ENCODE measurements around the gene KCNQ2. TPM values are rescaled to one million over a fixed set of nuclear protein-coding genes. Genes with fewer than 3 reads are reported as not detected.

KCNQ2 gene
- total and polyA plus RNA-seq, 10 of the 15 experiments (the other 5 are each of a cell fraction or from before 2014, with no cell fraction given) = 0.06 to 0.49 (median 0.26) TPM; not detected in 7

DNA sequence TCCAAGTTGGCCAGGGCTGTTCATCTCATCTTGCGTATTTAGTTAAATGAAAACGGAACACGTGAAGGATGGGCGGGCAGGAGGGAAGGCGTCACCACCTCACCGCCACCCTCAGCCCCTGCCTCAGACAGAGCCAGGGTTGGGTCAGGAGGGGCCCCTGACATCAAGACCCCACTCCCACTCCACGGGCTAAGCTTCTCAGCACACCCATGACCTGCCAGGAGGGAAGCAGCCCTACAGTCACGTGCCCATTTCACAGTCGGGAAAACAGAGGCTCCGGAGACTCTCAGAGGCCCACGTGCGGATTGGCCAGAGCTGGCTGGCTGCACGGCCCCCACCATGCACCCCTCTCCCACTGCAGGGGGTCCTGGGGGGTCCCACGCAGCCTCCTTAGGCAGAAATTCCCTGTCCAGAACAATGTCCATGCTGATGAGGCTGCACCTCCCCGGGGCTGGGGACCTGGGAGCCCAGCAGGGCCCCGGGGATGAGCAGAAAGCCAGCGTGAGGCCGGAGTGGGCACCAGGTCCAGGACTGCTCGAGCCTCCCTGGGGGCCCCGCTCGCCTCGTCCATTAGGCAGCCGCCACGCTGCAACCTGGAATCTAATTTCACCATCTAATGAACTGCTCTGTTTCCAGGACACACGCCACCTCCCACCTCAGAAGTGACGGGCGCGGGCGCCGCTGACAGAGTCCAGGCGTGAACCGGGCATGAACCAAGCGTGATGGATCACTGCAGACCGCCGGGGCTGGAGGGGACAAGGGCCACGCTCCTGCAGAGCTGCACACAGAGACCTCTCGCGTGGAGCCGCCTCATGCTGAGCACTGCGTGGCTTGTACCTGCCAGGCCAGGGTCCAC is 15.8 kb downstream of the KCNQ2 start:
- H3K27me3 ChIP-seq (replicated peaks in 1 of 2; ENCODE audit: control insufficient read depth in 2 of 2, insufficient read depth in 2 of 2, low read length in 1 of 2) = peaks cover 0 to 1% of the 10 kb centered on the region in 2 experiments; a peak in 2 of 4 replicates
- ChIA-PET CTCF (no interaction called here), POLR2A (no interaction called here), SMC1A (ENCODE audit: uncharacterized antibody, unreplicated experiment) (no interaction called here), RAD21 (ENCODE audit: unreplicated experiment) (no interaction called here)
- no peaks in the 10 kb centered on the region for H3K4me1 ChIP-seq (ENCODE audit: control insufficient read depth, insufficient read depth, low read length)
- in situ Hi-C loops (cut with MboI) (no loop called here), intact Hi-C loops (cut with micrococcal nuclease; ENCODE audit: unreplicated experiment) (no loop called here)
- no peak overlapping the region for H3K27ac ChIP-seq (ENCODE audit: control insufficient read depth, insufficient read depth)
- H3K4me3 ChIP-seq = no peak overlapping the region
- no peaks in the 10 kb centered on the region for H3K79me2 ChIP-seq (ENCODE audit: control insufficient read depth, insufficient read depth, low read length)
- no peak overlapping the region for H3K4me2 ChIP-seq (ENCODE audit: control insufficient read depth, insufficient read depth)
- no peak for ATAC-seq
- H3K9ac ChIP-seq (ENCODE audit: control insufficient read depth, insufficient read depth, low read length) = no peak overlapping the region
- BruUV-seq (replicated peaks) = no TSS peak
- FAIRE-seq = no peak
- no peak for TF ChIP-seq EP300 (IDR thresholded peaks at IDR 0.05; ENCODE audit: borderline replicate concordance in 1 of 2, control insufficient read depth in 1 of 2, low read depth in 2 of 2, low read length in 2 of 2)
- TF ChIP-seq BHLHE40 (IDR thresholded peaks at IDR 0.05; ENCODE audit: borderline replicate concordance in 1 of 2, low read depth in 2 of 2, low read length in 1 of 2) = 0 out of 4 replicates have a peak, but pooled peaks of 1 of the 2 experiments have one; percentile 6
- H4K20me1 ChIP-seq (ENCODE audit: control insufficient read depth, insufficient read depth) = no peaks in the 10 kb centered on the region
- no peak overlapping the region for H2AFZ ChIP-seq (ENCODE audit: control insufficient read depth, low read depth, low read length)
- no peak for DNase-seq (ENCODE audit: low read depth, low spot score)
- no peaks in the 10 kb centered on the region for H3K36me3 ChIP-seq (ENCODE audit: control insufficient read depth in 2 of 2, insufficient read depth in 2 of 2, low read length in 1 of 2)
- WGBS (ENCODE audit: insufficient coverage, insufficient replicate concordance, low lambda C conversion rate, missing lambda C conversion rate) = 40% methylated on average over 40 of the region's 40 CpGs
- no peaks in the 10 kb centered on the region for H3K9me3 ChIP-seq (replicated peaks; ENCODE audit: control insufficient read depth, insufficient read depth, low read length)

DNA sequence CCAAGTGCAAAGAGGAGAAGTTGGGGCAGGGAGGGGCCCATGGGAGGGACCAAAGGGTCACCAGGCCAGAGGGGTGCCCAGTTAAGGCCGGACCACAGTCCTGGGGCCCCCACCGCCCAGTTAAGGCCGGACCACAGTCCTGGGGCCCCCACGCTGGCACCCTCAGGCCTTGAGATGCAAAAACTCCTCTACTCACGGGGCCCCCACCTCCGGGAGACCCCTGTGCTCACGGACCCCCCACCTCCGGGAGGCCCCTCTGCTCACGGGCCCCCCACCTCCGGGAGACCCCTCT is 16.9 kb downstream of the KCNQ2 start:
- RAD21 ChIA-PET (ENCODE audit: unreplicated experiment) = no interaction called here
- in situ Hi-C loops (cut with MboI) (no loop called here), intact Hi-C loops (cut with micrococcal nuclease; ENCODE audit: unreplicated experiment) (no loop called here)
- no peaks in the 10 kb centered on the region for H3K36me3 ChIP-seq (ENCODE audit: control insufficient read depth in 2 of 2, insufficient read depth in 2 of 2, low read length in 1 of 2)
- FAIRE-seq = no peak
- H4K20me1 ChIP-seq (ENCODE audit: control insufficient read depth, insufficient read depth) = no peaks in the 10 kb centered on the region
- no peak for DNase-seq (ENCODE audit: low read depth, low spot score)
- H3K9me3 ChIP-seq (replicated peaks; ENCODE audit: control insufficient read depth, insufficient read depth, low read length) = no peaks in the 10 kb centered on the region
- 41% methylated on average over 10 of the region's 10 CpGs for WGBS (ENCODE audit: insufficient coverage, insufficient replicate concordance, low lambda C conversion rate, missing lambda C conversion rate)
- H2AFZ ChIP-seq (ENCODE audit: control insufficient read depth, low read depth, low read length) = no peak overlapping the region
- H3K27me3 ChIP-seq (replicated peaks in 1 of 2; ENCODE audit: control insufficient read depth in 2 of 2, insufficient read depth in 2 of 2, low read length in 1 of 2) = peaks cover 0 to 1% of the 10 kb centered on the region in 2 experiments; a peak in 2 of 4 replicates
- SMC1A ChIA-PET (ENCODE audit: uncharacterized antibody, unreplicated experiment) = no interaction called here
- ATAC-seq = no peak
- TF ChIP-seq TAF1 (IDR thresholded peaks at IDR 0.05; ENCODE audit: borderline replicate concordance, low read depth, low read length) = no peak
- TF ChIP-seq, protein P1, sequence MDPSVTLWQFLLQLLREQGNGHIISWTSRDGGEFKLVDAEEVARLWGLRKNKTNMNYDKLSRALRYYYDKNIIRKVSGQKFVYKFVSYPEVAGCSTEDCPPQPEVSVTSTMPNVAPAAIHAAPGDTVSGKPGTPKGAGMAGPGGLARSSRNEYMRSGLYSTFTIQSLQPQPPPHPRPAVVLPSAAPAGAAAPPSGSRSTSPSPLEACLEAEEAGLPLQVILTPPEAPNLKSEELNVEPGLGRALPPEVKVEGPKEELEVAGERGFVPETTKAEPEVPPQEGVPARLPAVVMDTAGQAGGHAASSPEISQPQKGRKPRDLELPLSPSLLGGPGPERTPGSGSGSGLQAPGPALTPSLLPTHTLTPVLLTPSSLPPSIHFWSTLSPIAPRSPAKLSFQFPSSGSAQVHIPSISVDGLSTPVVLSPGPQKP (IDR thresholded peaks at IDR 0.05; ENCODE audit: low read depth, low read length) = no peak
- TF ChIP-seq, protein P2, sequence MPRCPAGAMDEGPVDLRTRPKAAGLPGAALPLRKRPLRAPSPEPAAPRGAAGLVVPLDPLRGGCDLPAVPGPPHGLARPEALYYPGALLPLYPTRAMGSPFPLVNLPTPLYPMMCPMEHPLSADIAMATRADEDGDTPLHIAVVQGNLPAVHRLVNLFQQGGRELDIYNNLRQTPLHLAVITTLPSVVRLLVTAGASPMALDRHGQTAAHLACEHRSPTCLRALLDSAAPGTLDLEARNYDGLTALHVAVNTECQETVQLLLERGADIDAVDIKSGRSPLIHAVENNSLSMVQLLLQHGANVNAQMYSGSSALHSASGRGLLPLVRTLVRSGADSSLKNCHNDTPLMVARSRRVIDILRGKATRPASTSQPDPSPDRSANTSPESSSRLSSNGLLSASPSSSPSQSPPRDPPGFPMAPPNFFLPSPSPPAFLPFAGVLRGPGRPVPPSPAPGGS (IDR thresholded peaks at IDR 0.05; ENCODE audit: borderline replicate concordance, insufficient read depth, low read depth, low read length, poor library complexity, severe bottlenecking) = no peak
- TF ChIP-seq ZNF207 (IDR thresholded peaks at IDR 0.05; ENCODE audit: borderline replicate concordance) = no peak
- TF ChIP-seq, protein P3, sequence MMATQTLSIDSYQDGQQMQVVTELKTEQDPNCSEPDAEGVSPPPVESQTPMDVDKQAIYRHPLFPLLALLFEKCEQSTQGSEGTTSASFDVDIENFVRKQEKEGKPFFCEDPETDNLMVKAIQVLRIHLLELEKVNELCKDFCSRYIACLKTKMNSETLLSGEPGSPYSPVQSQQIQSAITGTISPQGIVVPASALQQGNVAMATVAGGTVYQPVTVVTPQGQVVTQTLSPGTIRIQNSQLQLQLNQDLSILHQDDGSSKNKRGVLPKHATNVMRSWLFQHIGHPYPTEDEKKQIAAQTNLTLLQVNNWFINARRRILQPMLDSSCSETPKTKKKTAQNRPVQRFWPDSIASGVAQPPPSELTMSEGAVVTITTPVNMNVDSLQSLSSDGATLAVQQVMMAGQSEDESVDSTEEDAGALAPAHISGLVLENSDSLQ (IDR thresholded peaks at IDR 0.05) = no peak
- TF ChIP-seq EZH2 (IDR thresholded peaks at IDR 0.05; ENCODE audit: borderline replicate concordance, control insufficient read depth, low read depth, low read length) = no peak
- no peak overlapping the region for H3K4me3 ChIP-seq
- no TSS peak for BruUV-seq (replicated peaks)
- H3K4me1 ChIP-seq (ENCODE audit: control insufficient read depth, insufficient read depth, low read length) = no peaks in the 10 kb centered on the region
- no peak overlapping the region for H3K9ac ChIP-seq (ENCODE audit: control insufficient read depth, insufficient read depth, low read length)
- no peak overlapping the region for H3K4me2 ChIP-seq (ENCODE audit: control insufficient read depth, insufficient read depth)
- H3K27ac ChIP-seq (ENCODE audit: control insufficient read depth, insufficient read depth) = no peak overlapping the region
- H3K79me2 ChIP-seq (ENCODE audit: control insufficient read depth, insufficient read depth, low read length) = no peaks in the 10 kb centered on the region
- CTCF ChIA-PET = no interaction called here
- POLR2A ChIA-PET = no interaction called here
